ENCODE results near the gene KL.

The KL gene

DNA sequence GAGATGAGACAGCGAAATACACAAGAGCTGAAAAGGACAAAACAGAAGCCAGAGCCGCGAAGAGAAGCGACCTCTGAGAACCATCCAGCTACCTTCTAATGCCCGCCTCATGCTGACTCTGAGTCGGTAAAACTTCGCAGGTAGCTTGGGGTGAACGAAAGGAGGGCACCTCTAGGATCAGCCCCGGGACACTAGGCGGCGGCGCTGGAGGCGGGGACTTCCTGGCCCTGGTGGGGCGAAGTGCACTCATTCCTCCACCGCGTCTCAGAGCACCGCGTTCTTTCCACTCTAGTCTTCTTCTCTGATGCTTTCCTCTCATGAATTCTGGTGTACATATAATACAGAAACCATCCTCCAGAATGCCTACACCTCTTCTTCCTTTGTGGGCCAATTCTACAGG lies 50.1 kb downstream of the KL start:
- no peaks in the 10 kb centered on the region for H3K36me3 ChIP-seq (ENCODE audit: control insufficient read depth in 1 of 2, insufficient read depth in 2 of 2, low read depth in 1 of 2, low read length in 2 of 2)
- H4K8ac ChIP-seq (ENCODE audit: low read length) = no peak overlapping the region
- no peak overlapping the region for H3K23ac ChIP-seq (ENCODE audit: low read length in 2 of 2)
- H3K9ac ChIP-seq (ENCODE audit: low read length) = no peak overlapping the region
- H2BK5ac ChIP-seq (ENCODE audit: low read depth, low read length, poor library complexity, severe bottlenecking) = no peak overlapping the region
- WGBS = 93% methylated on average over 18 of the region's 18 CpGs
- peak overlapping the region in 1 of 2 experiments; percentile 20 for H3K14ac ChIP-seq (ENCODE audit: low read length in 2 of 2)
- H3K27ac ChIP-seq (ENCODE audit: low read length, poor library complexity, severe bottlenecking) = no peak overlapping the region
- no peak overlapping the region for H3K18ac ChIP-seq (ENCODE audit: low read depth in 1 of 2, low read length in 2 of 2)
- H3K4me1 ChIP-seq (ENCODE audit: control insufficient read depth, insufficient read depth, low read depth, low read length) = no peaks in the 10 kb centered on the region
- no peak overlapping the region for H2AK5ac ChIP-seq (ENCODE audit: low read length, severe bottlenecking)
- no peak overlapping the region for H3K4me3 ChIP-seq (ENCODE audit: insufficient read depth in 1 of 2, low read depth in 1 of 2, low read length in 2 of 2)
- H3K4ac ChIP-seq (ENCODE audit: low read depth in 1 of 2, low read length in 2 of 2) = no peak overlapping the region
- no peak for DNase-seq
- H2BK15ac ChIP-seq (ENCODE audit: low read depth, poor library complexity, severe bottlenecking) = no peak overlapping the region
- no peak overlapping the region for H3K4me2 ChIP-seq (ENCODE audit: low read length, poor library complexity, severe bottlenecking)
- no peaks in the 10 kb centered on the region for H3K79me1 ChIP-seq (replicated peaks; ENCODE audit: low read length, poor library complexity, severe bottlenecking)
- no peak overlapping the region for H4K91ac ChIP-seq (ENCODE audit: low read length)
- H3K27me3 ChIP-seq (ENCODE audit: control insufficient read depth in 1 of 2, insufficient read depth in 1 of 2, low read length in 2 of 2) = no peaks in the 10 kb centered on the region
- H2BK12ac ChIP-seq (ENCODE audit: low read length in 2 of 2) = peak overlapping the region in 1 of 2 experiments; percentile 31
- no peaks in the 10 kb centered on the region for H3K9me3 ChIP-seq (ENCODE audit: control insufficient read depth, low read length)
- H2AFZ ChIP-seq (ENCODE audit: low read depth, low read length) = no peak overlapping the region
- no peak overlapping the region for H2BK120ac ChIP-seq (ENCODE audit: low read depth, low read length)

DNA sequence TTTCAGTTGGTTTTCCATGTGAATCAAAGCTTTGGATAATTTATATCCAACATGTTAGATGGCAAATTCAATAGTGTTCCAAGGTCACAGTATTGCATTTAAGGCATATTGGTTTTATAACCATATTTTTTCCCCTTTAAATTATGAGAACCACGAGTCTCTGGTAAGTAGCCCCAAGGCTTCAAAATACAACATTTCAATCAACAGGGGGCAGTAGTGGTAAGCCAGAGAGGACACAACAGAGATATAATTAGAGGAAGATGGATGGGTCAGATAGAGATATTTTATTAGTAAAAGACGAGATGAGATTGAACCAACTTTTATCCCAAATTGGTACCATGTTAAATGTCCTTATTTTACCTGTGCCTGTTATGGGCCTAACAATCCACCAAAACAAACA lies 53.1 kb downstream of the KL start:
- Histone ChIP-seq H3K36me3 (ENCODE audit: control insufficient read depth in 1 of 2, insufficient read depth in 2 of 2, low read depth in 1 of 2, low read length in 2 of 2) (no peaks in the 10 kb centered on the region), H4K8ac (ENCODE audit: low read length) (no peak overlapping the region), H2AK5ac (ENCODE audit: low read length, severe bottlenecking) (no peak overlapping the region), H3K27ac (ENCODE audit: low read length, poor library complexity, severe bottlenecking) (no peak overlapping the region), H3K14ac (ENCODE audit: low read length in 2 of 2) (no peak overlapping the region), H3K9ac (ENCODE audit: low read length) (no peak overlapping the region), H4K91ac (ENCODE audit: low read length) (no peak overlapping the region), H3K18ac (ENCODE audit: low read depth in 1 of 2, low read length in 2 of 2) (no peak overlapping the region), H3K4me1 (ENCODE audit: control insufficient read depth, insufficient read depth, low read depth, low read length) (no peaks in the 10 kb centered on the region), H3K27me3 (ENCODE audit: control insufficient read depth in 1 of 2, insufficient read depth in 1 of 2, low read length in 2 of 2) (no peaks in the 10 kb centered on the region), H2BK120ac (ENCODE audit: low read depth, low read length) (no peak overlapping the region), H3K4ac (ENCODE audit: low read depth in 1 of 2, low read length in 2 of 2) (no peak overlapping the region), H2AFZ (ENCODE audit: low read depth, low read length) (no peak overlapping the region), H3K4me3 (ENCODE audit: insufficient read depth in 1 of 2, low read depth in 1 of 2, low read length in 2 of 2) (no peak overlapping the region), H2BK5ac (ENCODE audit: low read depth, low read length, poor library complexity, severe bottlenecking) (no peak overlapping the region), H2BK12ac (ENCODE audit: low read length in 2 of 2) (no peak overlapping the region), H3K9me3 (ENCODE audit: control insufficient read depth, low read length) (no peaks in the 10 kb centered on the region), H3K4me2 (ENCODE audit: low read length, poor library complexity, severe bottlenecking) (no peak overlapping the region), H2BK15ac (ENCODE audit: low read depth, poor library complexity, severe bottlenecking) (no peak overlapping the region), H3K79me1 (replicated peaks; ENCODE audit: low read length, poor library complexity, severe bottlenecking) (no peaks in the 10 kb centered on the region), H3K23ac (ENCODE audit: low read length in 2 of 2) (no peak overlapping the region)
- DNase-seq = no peak
- 100% methylated on average over 1 of the region's 2 CpGs for WGBS

DNA sequence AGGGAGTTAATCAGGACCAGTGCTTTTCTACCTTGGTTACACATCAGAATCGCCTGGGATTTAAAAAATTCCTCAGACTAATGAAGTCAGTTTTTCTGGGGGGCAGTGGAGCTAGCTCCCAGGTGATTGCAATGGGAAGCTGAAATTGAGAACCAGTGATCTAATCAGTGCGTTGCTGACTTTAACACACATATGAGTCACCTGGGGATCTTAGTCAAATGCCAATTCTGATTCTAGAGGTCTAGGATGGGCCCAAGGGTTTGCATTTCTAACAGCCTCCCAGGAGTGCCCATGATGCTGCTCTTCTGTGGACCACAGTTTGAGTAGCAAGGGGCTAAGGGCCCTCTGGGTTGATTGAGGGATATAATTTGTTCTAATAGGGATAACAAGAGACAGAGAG lies 54.5 kb downstream of the KL start:
- no peak overlapping the region for H3K4me2 ChIP-seq (ENCODE audit: low read length, poor library complexity, severe bottlenecking)
- no peak overlapping the region for H3K18ac ChIP-seq (ENCODE audit: low read depth in 1 of 2, low read length in 2 of 2)
- no peaks in the 10 kb centered on the region for H3K4me1 ChIP-seq (ENCODE audit: control insufficient read depth, insufficient read depth, low read depth, low read length)
- H2BK12ac ChIP-seq (ENCODE audit: low read length in 2 of 2) = no peak overlapping the region
- H3K36me3 ChIP-seq (ENCODE audit: control insufficient read depth in 1 of 2, insufficient read depth in 2 of 2, low read depth in 1 of 2, low read length in 2 of 2) = no peaks in the 10 kb centered on the region
- H2AFZ ChIP-seq (ENCODE audit: low read depth, low read length) = no peak overlapping the region
- H3K4ac ChIP-seq (ENCODE audit: low read depth in 1 of 2, low read length in 2 of 2) = no peak overlapping the region
- no peaks in the 10 kb centered on the region for H3K9me3 ChIP-seq (ENCODE audit: control insufficient read depth, low read length)
- H4K8ac ChIP-seq (ENCODE audit: low read length) = no peak overlapping the region
- no peak overlapping the region for H4K91ac ChIP-seq (ENCODE audit: low read length)
- H2BK120ac ChIP-seq (ENCODE audit: low read depth, low read length) = no peak overlapping the region
- H3K4me3 ChIP-seq (ENCODE audit: insufficient read depth in 1 of 2, low read depth in 1 of 2, low read length in 2 of 2) = no peak overlapping the region
- WGBS = 79% methylated on average over 2 of the region's 2 CpGs
- no peak overlapping the region for H2BK5ac ChIP-seq (ENCODE audit: low read depth, low read length, poor library complexity, severe bottlenecking)
- no peak overlapping the region for H3K14ac ChIP-seq (ENCODE audit: low read length in 2 of 2)
- no peak overlapping the region for H3K27ac ChIP-seq (ENCODE audit: low read length, poor library complexity, severe bottlenecking)
- H3K23ac ChIP-seq (ENCODE audit: low read length in 2 of 2) = no peak overlapping the region
- H3K79me1 ChIP-seq (replicated peaks; ENCODE audit: low read length, poor library complexity, severe bottlenecking) = no peaks in the 10 kb centered on the region
- H3K27me3 ChIP-seq (ENCODE audit: control insufficient read depth in 1 of 2, insufficient read depth in 1 of 2, low read length in 2 of 2) = no peaks in the 10 kb centered on the region
- H2BK15ac ChIP-seq (ENCODE audit: low read depth, poor library complexity, severe bottlenecking) = no peak overlapping the region
- H3K9ac ChIP-seq (ENCODE audit: low read length) = no peak overlapping the region
- no peak overlapping the region for H2AK5ac ChIP-seq (ENCODE audit: low read length, severe bottlenecking)
- DNase-seq = no peak

DNA sequence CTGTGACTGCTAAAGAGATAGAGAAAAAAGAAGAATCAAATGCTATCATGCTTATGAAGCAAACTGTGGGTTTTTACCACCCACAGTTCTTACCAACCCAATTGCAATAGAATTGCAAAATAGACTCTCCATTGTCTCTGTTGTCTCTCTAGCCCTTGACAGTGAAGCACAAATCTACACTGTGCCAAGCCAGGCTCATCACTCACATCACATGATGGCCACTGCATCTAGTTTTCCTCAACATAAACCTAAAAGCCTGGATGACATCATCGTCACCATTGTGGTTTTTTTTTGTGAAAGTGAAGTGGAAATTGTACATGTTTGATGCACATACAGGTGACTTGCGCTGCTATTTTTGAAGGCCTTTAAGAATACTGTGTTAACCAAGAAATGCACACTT lies 56.1 kb downstream of the KL start:
- Histone ChIP-seq H2AK5ac (ENCODE audit: low read length, severe bottlenecking) (no peak overlapping the region), H3K36me3 (ENCODE audit: control insufficient read depth in 1 of 2, insufficient read depth in 2 of 2, low read depth in 1 of 2, low read length in 2 of 2) (no peaks in the 10 kb centered on the region), H3K4me3 (ENCODE audit: insufficient read depth in 1 of 2, low read depth in 1 of 2, low read length in 2 of 2) (no peak overlapping the region), H3K9ac (ENCODE audit: low read length) (no peak overlapping the region), H3K14ac (ENCODE audit: low read length in 2 of 2) (no peak overlapping the region), H2BK12ac (ENCODE audit: low read length in 2 of 2) (no peak overlapping the region), H2BK120ac (ENCODE audit: low read depth, low read length) (no peak overlapping the region), H3K4ac (ENCODE audit: low read depth in 1 of 2, low read length in 2 of 2) (no peak overlapping the region), H3K27me3 (ENCODE audit: control insufficient read depth in 1 of 2, insufficient read depth in 1 of 2, low read length in 2 of 2) (no peaks in the 10 kb centered on the region), H3K4me1 (ENCODE audit: control insufficient read depth, insufficient read depth, low read depth, low read length) (no peaks in the 10 kb centered on the region), H4K8ac (ENCODE audit: low read length) (no peak overlapping the region), H2BK5ac (ENCODE audit: low read depth, low read length, poor library complexity, severe bottlenecking) (no peak overlapping the region), H3K23ac (ENCODE audit: low read length in 2 of 2) (no peak overlapping the region), H2BK15ac (ENCODE audit: low read depth, poor library complexity, severe bottlenecking) (no peak overlapping the region), H3K9me3 (ENCODE audit: control insufficient read depth, low read length) (no peaks in the 10 kb centered on the region), H2AFZ (ENCODE audit: low read depth, low read length) (no peak overlapping the region), H3K79me1 (replicated peaks; ENCODE audit: low read length, poor library complexity, severe bottlenecking) (no peaks in the 10 kb centered on the region), H3K18ac (ENCODE audit: low read depth in 1 of 2, low read length in 2 of 2) (no peak overlapping the region), H4K91ac (ENCODE audit: low read length) (no peak overlapping the region), H3K4me2 (ENCODE audit: low read length, poor library complexity, severe bottlenecking) (no peak overlapping the region), H3K27ac (ENCODE audit: low read length, poor library complexity, severe bottlenecking) (no peak overlapping the region)
- no peak for DNase-seq
- WGBS = 96% methylated on average over 2 of the region's 2 CpGs
